DMS53 treated with DMSO at 0.1 percent for 48 hours (cell line): ENCODE data around the gene PTGER3.
A peak's percentile ranks its signal among the peaks of the same experiment; 100 is the strongest.

ENCODE experiments used
- DNase-seq: peaks from one replicate; lab custom pipeline; 2025; ENCODE audit not compliant: unreplicated experiment; lab: John Stamatoyannopoulos, UW

The PTGER3 gene

DNA sequence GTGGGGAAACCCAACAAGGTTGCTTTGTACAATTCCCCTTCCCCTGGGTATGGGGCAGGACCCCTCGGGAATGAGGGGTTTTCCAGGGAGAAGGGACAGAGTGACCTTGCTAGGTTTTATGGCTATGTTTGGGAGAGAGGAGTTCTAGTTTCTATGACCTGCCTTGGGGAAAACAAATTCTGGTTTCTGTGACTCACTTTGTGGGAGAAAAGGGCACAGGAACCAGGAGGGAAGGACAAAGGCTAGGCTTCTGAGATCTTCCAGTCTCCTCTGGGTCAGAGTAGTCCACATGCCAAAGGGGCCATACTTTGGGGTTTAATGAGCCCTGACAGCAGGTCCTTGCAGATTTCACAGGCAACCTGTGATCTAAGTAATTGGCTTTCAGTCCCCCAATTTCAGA lies 5.5 kb upstream of the PTGER3 start:
- DNase-seq, result no peak

- DNase-seq, result peak; percentile 91
These were observed 2.5 kb upstream of the PTGER3 start for GRCh38 chr1:71049951-71050598.

DNA sequence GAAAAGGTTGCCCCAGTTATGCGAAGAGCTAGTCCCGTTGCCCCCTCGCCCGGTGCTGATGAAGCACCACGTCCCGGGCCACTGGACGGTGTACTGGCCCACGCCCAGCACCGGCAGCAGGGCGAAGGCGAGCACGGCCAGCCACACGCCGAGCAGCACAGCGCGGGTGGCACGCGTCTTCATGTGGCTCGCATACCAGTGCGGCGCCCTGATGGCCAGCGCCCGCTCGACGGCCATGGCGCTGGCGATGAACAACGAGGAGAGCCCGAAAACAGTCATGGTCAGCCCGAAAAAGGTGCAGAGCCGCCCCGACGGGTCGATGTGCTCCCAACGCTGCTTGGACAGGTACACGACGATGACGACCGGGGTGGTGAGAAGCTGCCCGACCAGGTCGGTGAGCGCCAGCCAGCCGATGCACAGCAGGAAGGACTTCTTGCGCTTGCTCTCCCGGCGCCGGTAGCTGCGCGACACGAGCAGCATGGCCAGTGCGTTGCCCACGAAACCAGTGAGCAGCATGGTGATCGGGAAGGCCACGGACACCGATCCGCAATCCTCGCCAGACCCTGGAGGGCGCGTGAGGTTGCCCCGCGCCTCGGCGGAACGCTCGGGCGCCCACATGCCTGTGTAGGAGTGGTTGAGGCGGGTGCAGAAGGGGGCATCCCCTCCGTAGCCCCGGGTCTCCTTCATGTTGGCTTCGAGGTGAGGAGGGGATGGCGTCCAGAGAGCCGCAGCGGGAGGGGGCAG lies 553 bp downstream of the PTGER3 start:
- peak; percentile 83 for DNase-seq

DNA sequence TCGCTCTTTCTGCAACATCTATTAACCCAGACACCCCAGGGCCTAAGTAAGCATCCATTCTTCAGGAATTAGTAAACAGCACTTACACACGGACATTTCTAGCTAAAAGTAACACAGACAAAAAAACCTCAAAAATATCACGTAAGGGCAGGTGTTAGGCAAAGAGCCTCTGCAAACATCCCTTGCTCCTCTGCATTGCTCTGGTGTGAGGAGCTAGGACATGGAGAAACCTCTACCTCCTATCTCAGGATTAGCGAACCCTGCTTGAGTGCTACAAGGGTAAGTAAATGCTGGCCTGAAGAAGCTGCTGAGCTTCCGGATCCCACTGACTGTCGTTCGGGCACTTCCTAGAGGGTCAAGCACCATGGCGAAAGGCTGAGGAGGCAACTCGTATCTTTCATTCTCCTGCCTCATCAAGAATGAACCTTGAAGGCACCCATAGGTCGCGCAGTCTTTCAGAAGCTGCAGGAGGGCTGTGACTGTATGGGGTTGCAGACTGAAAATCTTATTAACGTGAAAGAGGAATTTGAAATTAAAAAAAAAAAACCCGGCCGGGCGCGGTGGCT lies 2.1 kb downstream of the PTGER3 start:
- DNase-seq, result peak; percentile 40

DNA sequence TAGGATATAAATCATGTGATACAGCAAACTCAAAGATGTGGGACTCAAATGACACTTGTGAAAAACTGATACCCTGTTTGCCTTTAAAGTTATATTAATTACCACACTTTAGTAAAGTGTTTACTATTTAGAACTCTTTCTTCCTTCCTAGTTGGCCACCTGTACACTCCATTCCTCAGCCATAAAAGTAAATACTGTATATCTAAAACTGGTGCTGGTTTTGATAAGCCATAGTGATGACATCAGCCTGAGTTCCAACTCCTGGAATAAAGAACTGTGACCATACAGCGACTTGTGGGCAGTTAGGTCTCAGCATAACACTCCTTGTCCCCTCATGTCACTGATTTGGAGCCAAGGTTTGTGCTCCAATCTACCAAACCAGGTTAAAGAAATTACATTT lies 2.8 kb downstream of the PTGER3 start:
- DNase-seq, result no peak

GRCh38 chr1:71043065-71043464 lies 4.6 kb downstream of the PTGER3 start:
- DNase-seq, result no peak

- no peak for DNase-seq
These were observed 5.8 kb downstream of the PTGER3 start for GRCh38 chr1:71041806-71042205.

GRCh38 chr1:71039661-71040262 lies 7.9 kb downstream of the PTGER3 start:
- DNase-seq, result no peak

- no peak for DNase-seq
These were observed 8.7 kb downstream of the PTGER3 start for GRCh38 chr1:71038942-71039341.

GRCh38 chr1:71037829-71038620 lies 9.6 kb downstream of the PTGER3 start:
- no peak for DNase-seq

- DNase-seq, result no peak
These were observed 10.6 kb downstream of the PTGER3 start for GRCh38 chr1:71037066-71037465.

DNA sequence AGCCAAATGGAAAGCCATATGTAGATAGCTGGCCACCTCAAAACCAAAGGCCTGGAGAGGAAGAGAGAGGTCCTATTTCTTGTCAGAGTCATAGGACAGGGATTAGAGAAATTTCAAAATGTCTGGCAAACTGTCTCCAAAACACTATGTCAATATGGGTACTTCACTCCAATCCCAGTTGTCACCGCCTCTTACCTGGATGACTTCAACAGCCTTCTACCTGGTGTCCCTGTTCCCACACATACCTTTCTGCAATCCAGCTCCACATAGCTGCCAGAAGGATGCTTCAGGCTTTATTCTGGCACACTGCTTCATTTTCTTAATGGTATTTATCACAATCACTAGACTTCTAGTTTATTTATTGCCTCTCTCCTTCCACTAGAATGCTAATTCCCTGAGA lies 14.5 kb downstream of the PTGER3 start:
- DNase-seq, result no peak

GRCh38 chr1:71031426-71031825 lies 16.2 kb downstream of the PTGER3 start:
- no peak for DNase-seq

DNA sequence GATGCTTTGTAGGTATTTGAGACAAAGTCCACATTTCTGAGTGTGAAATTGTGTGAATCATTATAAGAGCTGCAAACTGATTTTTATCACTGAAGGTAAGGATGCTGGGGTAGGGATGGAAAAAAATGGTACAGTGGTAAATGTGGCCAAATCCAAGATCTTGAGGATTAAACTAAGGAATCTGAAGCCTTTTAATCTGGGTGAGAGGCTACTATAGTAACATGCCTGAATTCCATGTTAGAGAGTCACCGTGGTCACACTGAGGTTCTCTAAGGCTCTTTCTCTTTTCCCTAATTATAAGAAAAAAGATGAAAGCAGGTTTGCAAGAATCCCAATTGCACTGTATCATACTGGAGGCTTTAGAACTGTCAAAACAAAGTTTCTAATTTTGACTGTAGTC lies 17.6 kb downstream of the PTGER3 start:
- DNase-seq, result no peak

GRCh38 chr1:71028981-71029380 lies 18.6 kb downstream of the PTGER3 start:
- no peak for DNase-seq

GRCh38 chr1:71027991-71028390 lies 19.6 kb downstream of the PTGER3 start:
- DNase-seq, result no peak

- DNase-seq, result peak; percentile 34
These were observed 21.5 kb downstream of the PTGER3 start for GRCh38 chr1:71026093-71026492.

- no peak for DNase-seq
These were observed 24.1 kb downstream of the PTGER3 start for GRCh38 chr1:71023515-71023914.

DNA sequence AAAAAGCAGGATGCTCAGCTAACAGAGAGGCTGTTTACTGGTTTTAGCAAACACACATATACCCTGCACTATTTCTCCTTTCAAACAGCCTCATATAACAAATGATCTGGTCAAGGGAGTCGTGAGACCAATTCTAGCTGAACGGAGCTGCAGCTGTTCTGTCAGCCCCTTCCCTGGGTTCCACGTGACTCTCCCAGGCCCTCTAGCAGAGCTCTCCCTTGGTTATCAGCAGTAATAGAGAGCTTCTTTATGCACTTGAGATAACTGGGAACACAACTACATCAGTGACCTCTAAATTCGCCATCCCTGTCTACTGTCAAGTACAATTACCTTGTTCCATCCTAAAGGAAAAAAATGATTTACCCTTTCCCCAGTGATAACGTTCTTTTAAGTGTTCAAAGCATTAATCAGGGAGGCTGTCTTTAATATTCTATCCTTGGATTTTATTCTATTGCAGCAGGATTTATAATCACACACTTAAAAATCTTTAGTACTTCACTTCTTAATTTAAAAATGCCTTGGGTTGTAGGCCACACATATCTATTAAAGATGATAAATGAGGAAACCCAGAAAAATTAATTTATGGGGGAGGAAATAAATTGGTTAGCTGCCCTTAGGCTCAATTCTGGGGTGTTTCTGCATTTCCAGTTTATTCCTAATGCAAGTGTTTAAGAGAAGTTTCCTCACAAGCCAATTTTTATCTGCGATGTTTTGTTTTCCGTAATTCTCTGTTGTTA lies 28.2 kb downstream of the PTGER3 start:
- no peak for DNase-seq

GRCh38 chr1:71018791-71019190 lies 28.8 kb downstream of the PTGER3 start:
- DNase-seq, result no peak

DNA sequence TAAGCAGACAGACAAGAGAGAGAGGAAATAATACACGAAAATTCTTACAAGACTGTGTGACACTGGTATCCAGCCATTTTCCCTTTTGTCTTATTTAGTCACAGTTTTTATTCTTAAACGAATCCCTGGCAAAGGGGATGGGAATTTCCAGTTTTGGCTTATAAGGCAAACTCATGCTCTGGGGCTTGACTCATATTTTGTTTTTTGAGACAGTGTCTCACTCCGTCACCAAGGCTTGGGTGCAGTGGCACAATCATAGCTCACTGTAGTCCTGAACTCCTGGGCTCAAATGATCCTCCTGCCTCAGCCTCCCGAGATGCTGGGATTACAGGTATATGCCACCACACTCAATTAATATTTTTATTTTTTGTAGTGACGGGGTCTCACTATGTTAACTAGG lies 31.9 kb downstream of the PTGER3 start:
- no peak for DNase-seq
